Measurements from ENCODE around the gene POC1B.

DNA sequence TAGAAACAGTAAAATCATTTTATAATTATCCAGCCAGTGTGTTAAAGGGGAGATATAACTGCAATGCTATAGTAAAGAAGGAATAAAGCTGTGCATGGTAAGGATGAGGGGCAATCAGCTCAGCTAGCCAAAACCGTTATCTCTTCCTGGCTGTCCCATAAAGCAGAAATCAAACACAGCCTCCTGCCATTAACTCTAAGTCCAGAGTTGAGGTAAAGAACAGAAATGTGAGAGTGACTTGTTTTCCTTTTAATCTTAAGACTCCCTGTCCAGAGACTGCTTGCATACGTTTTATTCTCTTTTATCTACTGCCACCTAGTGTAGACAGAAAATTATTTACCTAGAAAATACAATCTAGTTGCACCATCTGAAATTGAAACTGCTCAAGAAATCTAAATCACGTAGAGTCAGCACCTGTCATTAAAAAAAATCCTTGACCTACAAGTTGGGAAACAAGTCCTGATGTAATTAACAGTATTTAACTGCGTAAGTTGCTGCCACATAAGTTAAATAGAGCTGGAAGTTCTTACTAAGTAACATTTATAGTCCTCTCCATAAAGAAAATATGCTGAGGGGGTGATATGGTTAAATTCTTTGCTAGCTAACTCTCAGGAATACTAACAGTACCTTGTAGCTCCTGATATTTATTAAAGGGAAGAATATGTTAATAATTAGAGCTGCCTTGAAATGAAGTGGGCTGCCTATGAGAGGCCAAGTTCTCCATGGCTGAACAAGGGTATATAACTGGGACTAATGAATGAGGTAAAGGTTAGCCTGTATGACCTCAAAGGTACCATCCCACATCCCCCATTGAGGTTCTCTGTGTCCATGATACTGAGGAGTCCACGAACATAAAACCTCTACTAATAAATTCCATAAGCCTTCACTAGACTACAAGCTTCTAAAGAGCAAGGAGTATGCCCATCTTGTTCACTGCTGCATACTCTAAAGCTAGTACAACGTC is 63.9 kb downstream of the POC1B start:
- no peak for TF ChIP-seq TAF1 (IDR thresholded peaks at IDR 0.05; ENCODE audit: borderline replicate concordance, low read depth, low read length)
- no peak for TF ChIP-seq POLR2A (IDR thresholded peaks at IDR 0.05; ENCODE audit: low read depth, low read length)

Measured in GM12892 (cell line).